Left ventricle myocardium superior (tissue), 1 donor: Measurements from ENCODE around the gene LANCL1. TPM values are rescaled to one million over a fixed set of nuclear protein-coding genes. Genes with fewer than 3 reads are reported as not detected.
A peak's percentile ranks its signal among the peaks of the same experiment; 100 is the strongest.

ENCODE experiments used
- ATAC-seq: fragments of 200-7000 bp; cut with Tn5 transposase; one replicate; pipeline ENCODE4 v1.9.1; 2020; ENCODE audit warnings: mild to moderate bottlenecking, moderate library complexity
- DNase-seq: peaks from one replicate; pipeline ENCODE4 v3.0.0-alpha.2; 2020
- intact Hi-C: fragments of 100-400 bp; cut with micrococcal nuclease; formaldehyde crosslinking; loops from one replicate; pipeline ENCODE4 v1.11.0; 2022
- long read RNA-seq: library from polyadenylated mRNA; unstranded; transcript quantifications from one replicate; pipeline ENCODE4 v2.0.0, GENCODE V29; 2021
- total RNA-seq: library from RNA; stranded (reverse); fragmentation: NEBNext Ultra II Directional; extraction: Animal tissue kit (Norgen Biotek cat#: 25700); gene quantifications from one replicate; pipeline ENCODE4 v1.2.1, GENCODE V29; 2021
- donor health status: DM: no; HTN: yes; CAD: no; lungs with severe emphysema.

LANCL1 gene
- 57.8 TPM for total RNA-seq
- long read RNA-seq, full-length matches to known transcripts: 50 of 60 reads
- long read RNA-seq, partial matches to known transcripts: 3 of 60 reads
- long read RNA-seq, other reads (novel, unspliced or antisense): 7 of 60 reads

GRCh38 chr2:210476194-210477128 is at the start of gene LANCL1:
Gene LANCL1, minus strand, starts transcription at chr2:210476759. Its CDS starts 363 bp downstream, at chr2:210476396.
- DNase-seq (peak; percentile 93), ATAC-seq (peak; percentile 100)
- intact Hi-C loops: no loop called here

GRCh38 chr2:210524533-210524932 is 48.0 kb upstream of the LANCL1 start:
- DNase-seq: no peak

GRCh38 chr2:210523650-210524289 is 47.2 kb upstream of the LANCL1 start:
- no peak for DNase-seq
- no peak for ATAC-seq
- intact Hi-C loops: no loop called here

More at GRCh38 chr2:210524533-210524932, 48.0 kb upstream of the LANCL1 start:
- intact Hi-C loops: no loop called here
- ATAC-seq: no peak

GRCh38 chr2:210522399-210522798 is 45.8 kb upstream of the LANCL1 start:
- ATAC-seq (no peak), DNase-seq (no peak)
- intact Hi-C loops: no loop called here

- intact Hi-C loops: no loop called here
- ATAC-seq: no peak
- DNase-seq: no peak
Observed at GRCh38 chr2:210519594-210519993, 43.0 kb upstream of the LANCL1 start.

GRCh38 chr2:210517264-210517663 is 40.7 kb upstream of the LANCL1 start:
- intact Hi-C loops: no loop called here
- ATAC-seq (no peak), DNase-seq (no peak)

- no peak for ATAC-seq
- intact Hi-C loops: no loop called here
- DNase-seq: no peak
Observed at GRCh38 chr2:210515911-210516310, 39.4 kb upstream of the LANCL1 start.

- intact Hi-C loops: no loop called here
- DNase-seq: no peak
- no peak for ATAC-seq
Observed at GRCh38 chr2:210503725-210504191, 27.2 kb upstream of the LANCL1 start.

- intact Hi-C loops: no loop called here
- ATAC-seq (peak; percentile 41), DNase-seq (no peak)
Observed at GRCh38 chr2:210503001-210503623, 26.6 kb upstream of the LANCL1 start.

GRCh38 chr2:210496512-210496911 is 20.0 kb upstream of the LANCL1 start:
- no peak for DNase-seq
- intact Hi-C loops: no loop called here
- ATAC-seq: no peak

GRCh38 chr2:210493528-210493927 is 17.0 kb upstream of the LANCL1 start:
- intact Hi-C loops: no loop called here
- DNase-seq (no peak), ATAC-seq (no peak)

GRCh38 chr2:210481601-210482175 is 5.1 kb upstream of the LANCL1 start:
- no peak for ATAC-seq
- intact Hi-C loops: no loop called here
- DNase-seq: no peak

- DNase-seq (no peak), ATAC-seq (no peak)
- intact Hi-C loops: no loop called here
Observed at GRCh38 chr2:210480764-210481163, 4.2 kb upstream of the LANCL1 start.

- intact Hi-C loops: no loop called here
- DNase-seq (no peak), ATAC-seq (no peak)
Observed at GRCh38 chr2:210480079-210480478, 3.5 kb upstream of the LANCL1 start.

- DNase-seq: no peak
- no peak for ATAC-seq
- intact Hi-C loops: no loop called here
Observed at GRCh38 chr2:210478661-210479060, 2.1 kb upstream of the LANCL1 start.

GRCh38 chr2:210477496-210477895 is 937 bp upstream of the LANCL1 start:
- DNase-seq (no peak), ATAC-seq (peak; percentile 70)
- intact Hi-C loops: no loop called here

GRCh38 chr2:210475706-210476105 is 853 bp downstream of the LANCL1 start:
- ATAC-seq (no peak), DNase-seq (no peak)
- intact Hi-C loops: no loop called here

GRCh38 chr2:210474776-210475175 is 1.8 kb downstream of the LANCL1 start:
- no peak for ATAC-seq
- intact Hi-C loops: no loop called here

GRCh38 chr2:210461401-210461800 is 15.2 kb downstream of the LANCL1 start:
- intact Hi-C loops: no loop called here
- ATAC-seq: no peak
- DNase-seq: no peak

More at GRCh38 chr2:210474776-210475175, 1.8 kb downstream of the LANCL1 start:
- no peak for DNase-seq
